ENCODE measurements around the gene C19orf67.

DNA sequence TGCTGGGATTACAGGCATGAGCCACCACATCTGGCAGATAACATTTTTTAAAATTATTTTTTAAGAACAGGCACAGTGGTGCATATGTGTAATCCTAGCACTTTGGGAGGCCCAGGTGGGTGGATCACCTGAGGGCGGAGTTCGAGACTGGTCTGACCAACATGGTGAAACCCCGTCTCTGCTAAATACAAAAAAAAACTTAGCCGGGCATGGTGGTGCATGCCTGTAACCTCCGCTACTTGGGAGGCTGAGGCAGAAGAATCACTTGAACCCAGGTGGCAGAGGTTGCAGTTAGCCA is 23.1 kb downstream of the C19orf67 start:
- TF ChIP-seq, protein P1, sequence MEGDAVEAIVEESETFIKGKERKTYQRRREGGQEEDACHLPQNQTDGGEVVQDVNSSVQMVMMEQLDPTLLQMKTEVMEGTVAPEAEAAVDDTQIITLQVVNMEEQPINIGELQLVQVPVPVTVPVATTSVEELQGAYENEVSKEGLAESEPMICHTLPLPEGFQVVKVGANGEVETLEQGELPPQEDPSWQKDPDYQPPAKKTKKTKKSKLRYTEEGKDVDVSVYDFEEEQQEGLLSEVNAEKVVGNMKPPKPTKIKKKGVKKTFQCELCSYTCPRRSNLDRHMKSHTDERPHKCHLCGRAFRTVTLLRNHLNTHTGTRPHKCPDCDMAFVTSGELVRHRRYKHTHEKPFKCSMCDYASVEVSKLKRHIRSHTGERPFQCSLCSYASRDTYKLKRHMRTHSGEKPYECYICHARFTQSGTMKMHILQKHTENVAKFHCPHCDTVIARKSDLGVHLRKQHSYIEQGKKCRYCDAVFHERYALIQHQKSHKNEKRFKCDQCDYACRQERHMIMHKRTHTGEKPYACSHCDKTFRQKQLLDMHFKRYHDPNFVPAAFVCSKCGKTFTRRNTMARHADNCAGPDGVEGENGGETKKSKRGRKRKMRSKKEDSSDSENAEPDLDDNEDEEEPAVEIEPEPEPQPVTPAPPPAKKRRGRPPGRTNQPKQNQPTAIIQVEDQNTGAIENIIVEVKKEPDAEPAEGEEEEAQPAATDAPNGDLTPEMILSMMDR (conservative IDR thresholded peaks at IDR 0.05 in 1 of 2, IDR thresholded peaks at IDR 0.05 in 1 of 2; ENCODE audit: extremely low read depth in 1 of 2, insufficient read depth in 1 of 2, low read depth in 1 of 2, low read length in 2 of 2): no peak
- TF ChIP-seq EZH2 (IDR thresholded peaks at IDR 0.05; ENCODE audit: borderline replicate concordance, low read length): no peak
